ENCODE data around the gene HS6ST3.

DNA sequence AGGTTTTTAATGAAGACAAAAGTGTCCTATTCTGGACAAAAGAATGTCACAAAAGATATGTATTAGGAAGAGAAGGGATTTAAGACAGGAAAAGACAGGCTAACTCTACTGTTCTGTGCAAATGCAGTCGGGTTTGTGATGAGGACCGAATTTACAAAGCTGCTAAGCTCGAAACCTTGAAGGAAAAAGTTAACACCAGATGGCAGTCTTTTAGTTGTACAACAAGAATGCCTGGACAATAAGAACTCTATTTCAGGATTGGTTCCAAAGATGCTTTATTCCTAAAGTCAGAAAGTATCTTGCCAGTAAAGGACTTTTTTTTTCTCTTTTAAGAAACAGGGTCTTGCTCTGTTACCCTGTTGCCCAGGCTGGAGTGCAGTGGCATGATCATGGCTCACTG lies 51.1 kb downstream of the HS6ST3 start:
- TF ChIP-seq ARNT (IDR thresholded peaks at IDR 0.05), result no peak
- TF ChIP-seq SP1 (IDR thresholded peaks at IDR 0.05), result no peak
- TF ChIP-seq ELF4 (IDR thresholded peaks at IDR 0.05), result no peak

Data from HEK293T (cell line).